Measurements from ENCODE around the gene XBP1. TPM values are rescaled to one million over a fixed set of nuclear protein-coding genes. Genes with fewer than 3 reads are reported as not detected.
A peak's percentile ranks its signal among the peaks of the same experiment; 100 is the strongest.

The XBP1 gene
- total RNA-seq, 1 experiment from 2014 or later: 81.3 TPM

- ATAC-seq (peak; percentile 91), DNase-seq (ENCODE audit: low read depth, low spot score) (peak; percentile 89)
- H2AFZ ChIP-seq (ENCODE audit: low read depth, low read length, poor library complexity, severe bottlenecking): no peak within 1 kb of the TSS
- peak within 1 kb of the TSS; percentile 97 for H3K27ac ChIP-seq (ENCODE audit: low read depth, low read length)
- no peaks in the 10 kb centered on the region for H3K27me3 ChIP-seq (ENCODE audit: insufficient read depth, low read length)
- peak within 1 kb of the TSS; percentile 80 to 85 for H3K4me3 ChIP-seq (replicated peaks in 1 of 2; ENCODE audit: low read depth in 1 of 2, low read length in 2 of 2)
- peaks cover 49% of the 10 kb centered on the region for H3K79me2 ChIP-seq (ENCODE audit: insufficient read depth, low read length)
- intact Hi-C loops (cut with micrococcal nuclease): no loop called here
- H3K36me3 ChIP-seq (ENCODE audit: control insufficient read depth in 1 of 2, insufficient read depth in 2 of 2, low read length in 2 of 2): peaks cover 5 to 7% of the 10 kb centered on the region in 2 experiments; a peak in 2 of 4 replicates
- ChIA-PET CTCF (interaction anchor here (0.7 to 1.0 kb wide), 2 partner anchors 15 to 268 kb away, joined by 3 to 4 read pairs; no protein-coding TSS in a partner anchor), RAD21 (ENCODE audit: low non-redundant PET in 1 of 2, low total read pairs in 2 of 2, uncharacterized antibody in 2 of 2, unreplicated experiment in 2 of 2) (no interaction called here), POLR2A (no interaction called here)
- no peaks in the 10 kb centered on the region for H3K9me2 ChIP-seq (ENCODE audit: insufficient read depth)
- H3K9me3 ChIP-seq (ENCODE audit: control insufficient read depth in 1 of 2, insufficient read depth in 1 of 2, low read depth in 1 of 2, low read length in 2 of 2): peaks cover 0 to 3% of the 10 kb centered on the region in 2 experiments; a peak in 1 of 4 replicates
- H3K9ac ChIP-seq (ENCODE audit: low read length): peak within 1 kb of the TSS; percentile 73
- no peaks in the 10 kb centered on the region for H4K20me1 ChIP-seq (ENCODE audit: insufficient read depth)
- H3K4me1 ChIP-seq (ENCODE audit: control insufficient read depth in 1 of 2, insufficient read depth in 2 of 2, low read length in 2 of 2): peaks cover 0 to 12% of the 10 kb centered on the region in 2 experiments; a peak in 3 of 4 replicates
- no TSS peak for BruUV-seq (replicated peaks)
- H3K4me2 ChIP-seq (ENCODE audit: low read length): peak within 1 kb of the TSS; percentile 78
- TF ChIP-seq EZH2phosphoT487 (IDR thresholded peaks at IDR 0.05; ENCODE audit: borderline replicate concordance): no peak
- TF ChIP-seq ZFX (IDR thresholded peaks at IDR 0.05): peak; percentile 97
- peak; percentile 79 for TF ChIP-seq TCF7L2 (IDR thresholded peaks at IDR 0.05; ENCODE audit: borderline replicate concordance, extremely low read depth, insufficient read depth, insufficient read length)
- TF ChIP-seq, protein P1, sequence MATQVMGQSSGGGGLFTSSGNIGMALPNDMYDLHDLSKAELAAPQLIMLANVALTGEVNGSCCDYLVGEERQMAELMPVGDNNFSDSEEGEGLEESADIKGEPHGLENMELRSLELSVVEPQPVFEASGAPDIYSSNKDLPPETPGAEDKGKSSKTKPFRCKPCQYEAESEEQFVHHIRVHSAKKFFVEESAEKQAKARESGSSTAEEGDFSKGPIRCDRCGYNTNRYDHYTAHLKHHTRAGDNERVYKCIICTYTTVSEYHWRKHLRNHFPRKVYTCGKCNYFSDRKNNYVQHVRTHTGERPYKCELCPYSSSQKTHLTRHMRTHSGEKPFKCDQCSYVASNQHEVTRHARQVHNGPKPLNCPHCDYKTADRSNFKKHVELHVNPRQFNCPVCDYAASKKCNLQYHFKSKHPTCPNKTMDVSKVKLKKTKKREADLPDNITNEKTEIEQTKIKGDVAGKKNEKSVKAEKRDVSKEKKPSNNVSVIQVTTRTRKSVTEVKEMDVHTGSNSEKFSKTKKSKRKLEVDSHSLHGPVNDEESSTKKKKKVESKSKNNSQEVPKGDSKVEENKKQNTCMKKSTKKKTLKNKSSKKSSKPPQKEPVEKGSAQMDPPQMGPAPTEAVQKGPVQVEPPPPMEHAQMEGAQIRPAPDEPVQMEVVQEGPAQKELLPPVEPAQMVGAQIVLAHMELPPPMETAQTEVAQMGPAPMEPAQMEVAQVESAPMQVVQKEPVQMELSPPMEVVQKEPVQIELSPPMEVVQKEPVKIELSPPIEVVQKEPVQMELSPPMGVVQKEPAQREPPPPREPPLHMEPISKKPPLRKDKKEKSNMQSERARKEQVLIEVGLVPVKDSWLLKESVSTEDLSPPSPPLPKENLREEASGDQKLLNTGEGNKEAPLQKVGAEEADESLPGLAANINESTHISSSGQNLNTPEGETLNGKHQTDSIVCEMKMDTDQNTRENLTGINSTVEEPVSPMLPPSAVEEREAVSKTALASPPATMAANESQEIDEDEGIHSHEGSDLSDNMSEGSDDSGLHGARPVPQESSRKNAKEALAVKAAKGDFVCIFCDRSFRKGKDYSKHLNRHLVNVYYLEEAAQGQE (IDR thresholded peaks at IDR 0.05; ENCODE audit: low read depth): no peak
- no peak for TF ChIP-seq JUND (IDR thresholded peaks at IDR 0.05)
- TF ChIP-seq MAX (IDR thresholded peaks at IDR 0.05): peak; percentile 67; the same call in 1 of the 2 replicates
- no peak for TF ChIP-seq ZNF274 (IDR thresholded peaks at IDR 0.05; ENCODE audit: low read depth, low read length)
- TF ChIP-seq YY1 (IDR thresholded peaks at IDR 0.05; ENCODE audit: extremely low read depth, insufficient replicate concordance, low read depth, low read length): no peak
- TF ChIP-seq SP1 (IDR thresholded peaks at IDR 0.05; ENCODE audit: low read depth): no peak
- no peak for TF ChIP-seq SRF (IDR thresholded peaks at IDR 0.05; ENCODE audit: low read depth)
- no peak for TF ChIP-seq SIN3A (IDR thresholded peaks at IDR 0.05; ENCODE audit: low read depth)
- TF ChIP-seq POLR2AphosphoS5 (IDR thresholded peaks at IDR 0.05; ENCODE audit: low read depth, low read length): peak; percentile 80
- no peak for TF ChIP-seq ATF3 (IDR thresholded peaks at IDR 0.05)
- TF ChIP-seq CTCF (IDR thresholded peaks at IDR 0.05 in 2 of 3, conservative IDR thresholded peaks at IDR 0.05 in 1 of 3; ENCODE audit: borderline replicate concordance in 1 of 3, insufficient read depth in 1 of 3, low read depth in 2 of 3, low read length in 2 of 3): 0 out of 6 replicates have a peak, but pooled peaks of 1 of the 3 experiments have one; percentile 7
- no peak for TF ChIP-seq CEBPB (IDR thresholded peaks at IDR 0.05; ENCODE audit: low read depth)
- no peak for TF ChIP-seq EZH2 (IDR thresholded peaks at IDR 0.05)
- peak; percentile 28 for TF ChIP-seq ZBTB33 (IDR thresholded peaks at IDR 0.05; ENCODE audit: extremely low read depth, insufficient replicate concordance, low read length)
- no peak for TF ChIP-seq EGR1 (IDR thresholded peaks at IDR 0.05; ENCODE audit: low read depth)
Observed at GRCh38 chr22:28772633-28773460, 27.5 kb downstream of the XBP1 start, which contains the start of gene CCDC117. Gene CCDC117, plus strand, starts transcription at chr22:28772695. Its CDS starts 155 bp downstream, at chr22:28772850.
